Measurements from ENCODE around the gene TMEM9. TPM values are rescaled to one million over a fixed set of nuclear protein-coding genes. Genes with fewer than 3 reads are reported as not detected.

The TMEM9 gene
- total and polyA plus RNA-seq, 4 donors = 30.5 to 59.5 (median 49.0) TPM

DNA sequence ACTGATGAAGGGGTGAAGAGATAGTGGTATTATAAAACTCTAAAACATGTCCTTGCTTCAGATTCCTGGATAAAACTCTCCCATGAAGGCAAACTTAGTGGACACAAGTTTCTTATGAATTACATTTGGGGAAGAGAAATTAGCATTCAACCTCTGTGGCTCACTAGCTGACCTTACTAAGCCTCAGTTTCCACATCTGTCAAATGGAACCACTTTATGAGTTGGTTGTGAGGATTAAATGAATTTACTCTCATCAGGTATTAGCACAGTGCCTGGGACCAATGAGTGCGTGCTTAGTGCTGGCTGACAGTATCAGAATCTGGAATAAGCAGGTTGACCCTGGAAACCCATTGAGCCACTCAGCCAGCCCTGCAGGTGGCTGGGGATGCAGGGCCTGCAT lies 44.6 kb downstream of the TMEM9 start:
- Histone ChIP-seq H3K4me3 (ENCODE audit: low read depth in 1 of 3, low read length in 3 of 3) (no peak overlapping the region), H3K9me3 (ENCODE audit: control insufficient read depth in 4 of 4, low read length in 3 of 4) (no peaks in the 10 kb centered on the region), H3K27me3 (ENCODE audit: control insufficient read depth in 4 of 4, insufficient read depth in 4 of 4, low read length in 3 of 4) (peaks cover 0 to 5% (median 0%) of the 10 kb centered on the region in 4 donors), H3K36me3 (ENCODE audit: control insufficient read depth in 4 of 4, insufficient read depth in 3 of 4, low read depth in 1 of 4, low read length in 3 of 4) (no peaks in the 10 kb centered on the region), H3K27ac (ENCODE audit: low read depth in 1 of 2, low read length in 2 of 2) (no peak overlapping the region), H3K4me1 (ENCODE audit: control insufficient read depth in 4 of 4, insufficient read depth in 4 of 4, low read length in 3 of 4) (peaks cover 0 to 9% (median 4%) of the 10 kb centered on the region in 4 donors), H3K9ac (ENCODE audit: low read depth in 1 of 2, low read length in 2 of 2) (no peak overlapping the region)
- no peak for DNase-seq (ENCODE audit: low spot score)
- no peak for TF ChIP-seq SP1 (IDR thresholded peaks at IDR 0.05)
- 98% methylated on average over 1 of the region's 1 CpG for WGBS

GRCh38 chr1:201108614-201109013 lies 45.7 kb downstream of the TMEM9 start:
- H3K27me3 ChIP-seq (ENCODE audit: control insufficient read depth in 4 of 4, insufficient read depth in 4 of 4, low read length in 3 of 4) = peaks cover 0 to 5% (median 0%) of the 10 kb centered on the region in 4 donors
- no peak overlapping the region for H3K4me3 ChIP-seq (ENCODE audit: low read depth in 1 of 3, low read length in 3 of 3)
- WGBS = 95% methylated on average over 1 of the region's 1 CpG

GRCh38 chr1:201105688-201106087 lies 48.6 kb downstream of the TMEM9 start:
- no peak for TF ChIP-seq MAX (IDR thresholded peaks at IDR 0.05)
- no peak for TF ChIP-seq SP1 (IDR thresholded peaks at IDR 0.05)
- no peak for TF ChIP-seq HNF4G (IDR thresholded peaks at IDR 0.05)
- no peak for TF ChIP-seq TAF1 (conservative IDR thresholded peaks at IDR 0.05)
- TF ChIP-seq FOXA2 (IDR thresholded peaks at IDR 0.05) = no peak
- TF ChIP-seq NR2F2 (IDR thresholded peaks at IDR 0.05) = no peak
- TF ChIP-seq RAD21 (IDR thresholded peaks at IDR 0.05) = no peak
- TF ChIP-seq RXRA (IDR thresholded peaks at IDR 0.05) = no peak
- no peak for TF ChIP-seq FOXA1 (IDR thresholded peaks at IDR 0.05)
- Histone ChIP-seq H3K9ac (ENCODE audit: low read depth in 1 of 2, low read length in 2 of 2) (no peak overlapping the region), H3K36me3 (ENCODE audit: control insufficient read depth in 4 of 4, insufficient read depth in 3 of 4, low read depth in 1 of 4, low read length in 3 of 4) (no peaks in the 10 kb centered on the region), H3K9me3 (ENCODE audit: control insufficient read depth in 4 of 4, low read length in 3 of 4) (no peaks in the 10 kb centered on the region), H3K27ac (ENCODE audit: low read depth in 1 of 2, low read length in 2 of 2) (no peak overlapping the region), H3K4me3 (ENCODE audit: low read depth in 1 of 3, low read length in 3 of 3) (no peak overlapping the region), H3K4me1 (ENCODE audit: control insufficient read depth in 4 of 4, insufficient read depth in 4 of 4, low read length in 3 of 4) (no peaks in the 10 kb centered on the region), H3K27me3 (ENCODE audit: control insufficient read depth in 4 of 4, insufficient read depth in 4 of 4, low read length in 3 of 4) (no peaks in the 10 kb centered on the region)
- no peak for DNase-seq (ENCODE audit: low spot score)
- WGBS = 82% methylated on average over 5 of the region's 5 CpGs

More at GRCh38 chr1:201108614-201109013, 45.7 kb downstream of the TMEM9 start:
- H3K9me3 ChIP-seq (ENCODE audit: control insufficient read depth in 4 of 4, low read length in 3 of 4) = no peaks in the 10 kb centered on the region
- no peaks in the 10 kb centered on the region for H3K36me3 ChIP-seq (ENCODE audit: control insufficient read depth in 4 of 4, insufficient read depth in 3 of 4, low read depth in 1 of 4, low read length in 3 of 4)
- H3K4me1 ChIP-seq (ENCODE audit: control insufficient read depth in 4 of 4, insufficient read depth in 4 of 4, low read length in 3 of 4) = no peaks in the 10 kb centered on the region
- no peak overlapping the region for H3K27ac ChIP-seq (ENCODE audit: low read depth in 1 of 2, low read length in 2 of 2)
- no peak overlapping the region for H3K9ac ChIP-seq (ENCODE audit: low read depth in 1 of 2, low read length in 2 of 2)
- TF ChIP-seq HNF4G (IDR thresholded peaks at IDR 0.05) = no peak
- no peak for DNase-seq (ENCODE audit: low spot score)

DNA sequence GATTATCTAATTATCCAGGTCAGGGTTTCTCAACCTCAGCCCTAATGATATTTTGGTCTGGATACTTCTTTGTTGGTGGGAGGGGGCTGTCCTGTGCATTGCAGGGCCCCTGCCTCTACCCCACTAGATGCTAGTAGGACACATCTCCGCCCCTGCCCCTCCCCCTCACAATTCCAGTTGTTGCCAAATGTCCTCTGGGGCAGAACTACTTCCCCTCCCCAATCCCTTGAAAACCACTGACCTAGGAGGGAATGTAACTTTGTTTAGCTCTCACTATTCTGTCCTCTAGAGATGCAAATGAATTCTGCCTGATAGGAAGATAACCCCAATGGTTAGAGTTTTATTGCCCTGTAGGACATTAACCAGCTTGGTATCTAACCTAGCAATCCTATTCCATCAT lies 50.1 kb downstream of the TMEM9 start:
- 45% methylated on average over 1 of the region's 1 CpG for WGBS
- Histone ChIP-seq H3K27me3 (ENCODE audit: control insufficient read depth in 4 of 4, insufficient read depth in 4 of 4, low read length in 3 of 4) (no peaks in the 10 kb centered on the region), H3K9me3 (ENCODE audit: control insufficient read depth in 4 of 4, low read length in 3 of 4) (no peaks in the 10 kb centered on the region), H3K27ac (ENCODE audit: low read depth in 1 of 2, low read length in 2 of 2) (no peak overlapping the region), H3K4me1 (ENCODE audit: control insufficient read depth in 4 of 4, insufficient read depth in 4 of 4, low read length in 3 of 4) (no peaks in the 10 kb centered on the region), H3K36me3 (ENCODE audit: control insufficient read depth in 4 of 4, insufficient read depth in 3 of 4, low read depth in 1 of 4, low read length in 3 of 4) (no peaks in the 10 kb centered on the region), H3K4me3 (ENCODE audit: low read depth in 1 of 3, low read length in 3 of 3) (no peak overlapping the region), H3K9ac (ENCODE audit: low read depth in 1 of 2, low read length in 2 of 2) (no peak overlapping the region)
- DNase-seq (ENCODE audit: low spot score) = no peak
- no peak for TF ChIP-seq GABPA (IDR thresholded peaks at IDR 0.05 in 1 of 2, conservative IDR thresholded peaks at IDR 0.05 in 1 of 2)
- no peak for TF ChIP-seq TAF1 (conservative IDR thresholded peaks at IDR 0.05)
- TF ChIP-seq, protein P1, sequence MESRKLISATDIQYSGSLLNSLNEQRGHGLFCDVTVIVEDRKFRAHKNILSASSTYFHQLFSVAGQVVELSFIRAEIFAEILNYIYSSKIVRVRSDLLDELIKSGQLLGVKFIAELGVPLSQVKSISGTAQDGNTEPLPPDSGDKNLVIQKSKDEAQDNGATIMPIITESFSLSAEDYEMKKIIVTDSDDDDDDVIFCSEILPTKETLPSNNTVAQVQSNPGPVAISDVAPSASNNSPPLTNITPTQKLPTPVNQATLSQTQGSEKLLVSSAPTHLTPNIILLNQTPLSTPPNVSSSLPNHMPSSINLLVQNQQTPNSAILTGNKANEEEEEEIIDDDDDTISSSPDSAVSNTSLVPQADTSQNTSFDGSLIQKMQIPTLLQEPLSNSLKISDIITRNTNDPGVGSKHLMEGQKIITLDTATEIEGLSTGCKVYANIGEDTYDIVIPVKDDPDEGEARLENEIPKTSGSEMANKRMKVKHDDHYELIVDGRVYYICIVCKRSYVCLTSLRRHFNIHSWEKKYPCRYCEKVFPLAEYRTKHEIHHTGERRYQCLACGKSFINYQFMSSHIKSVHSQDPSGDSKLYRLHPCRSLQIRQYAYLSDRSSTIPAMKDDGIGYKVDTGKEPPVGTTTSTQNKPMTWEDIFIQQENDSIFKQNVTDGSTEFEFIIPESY (IDR thresholded peaks at IDR 0.05) = no peak
- no peak for TF ChIP-seq RXRA (IDR thresholded peaks at IDR 0.05)
- no peak for TF ChIP-seq FOXA1 (IDR thresholded peaks at IDR 0.05)
- no peak for TF ChIP-seq HNF4G (IDR thresholded peaks at IDR 0.05)
- no peak for TF ChIP-seq EGR1 (IDR thresholded peaks at IDR 0.05; ENCODE audit: low read depth in 2 of 2)
- TF ChIP-seq YY1 (IDR thresholded peaks at IDR 0.05) = no peak
- TF ChIP-seq MAX (IDR thresholded peaks at IDR 0.05) = no peak
- no peak for TF ChIP-seq JUND (IDR thresholded peaks at IDR 0.05)
- no peak for TF ChIP-seq RAD21 (IDR thresholded peaks at IDR 0.05)
- TF ChIP-seq, protein P2, sequence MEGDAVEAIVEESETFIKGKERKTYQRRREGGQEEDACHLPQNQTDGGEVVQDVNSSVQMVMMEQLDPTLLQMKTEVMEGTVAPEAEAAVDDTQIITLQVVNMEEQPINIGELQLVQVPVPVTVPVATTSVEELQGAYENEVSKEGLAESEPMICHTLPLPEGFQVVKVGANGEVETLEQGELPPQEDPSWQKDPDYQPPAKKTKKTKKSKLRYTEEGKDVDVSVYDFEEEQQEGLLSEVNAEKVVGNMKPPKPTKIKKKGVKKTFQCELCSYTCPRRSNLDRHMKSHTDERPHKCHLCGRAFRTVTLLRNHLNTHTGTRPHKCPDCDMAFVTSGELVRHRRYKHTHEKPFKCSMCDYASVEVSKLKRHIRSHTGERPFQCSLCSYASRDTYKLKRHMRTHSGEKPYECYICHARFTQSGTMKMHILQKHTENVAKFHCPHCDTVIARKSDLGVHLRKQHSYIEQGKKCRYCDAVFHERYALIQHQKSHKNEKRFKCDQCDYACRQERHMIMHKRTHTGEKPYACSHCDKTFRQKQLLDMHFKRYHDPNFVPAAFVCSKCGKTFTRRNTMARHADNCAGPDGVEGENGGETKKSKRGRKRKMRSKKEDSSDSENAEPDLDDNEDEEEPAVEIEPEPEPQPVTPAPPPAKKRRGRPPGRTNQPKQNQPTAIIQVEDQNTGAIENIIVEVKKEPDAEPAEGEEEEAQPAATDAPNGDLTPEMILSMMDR (IDR thresholded peaks at IDR 0.05; ENCODE audit: low read depth, low read length, missing input control) = no peak
- TF ChIP-seq FOXA2 (IDR thresholded peaks at IDR 0.05) = no peak
- TF ChIP-seq REST (IDR thresholded peaks at IDR 0.05) = no peak

Data from liver (tissue), 9 donors.